GM23338 (cell line): ENCODE data around the gene HSPG2. TPM values are rescaled to one million over a fixed set of nuclear protein-coding genes. Genes with fewer than 3 reads are reported as not detected.

Experiments used
- ATAC-seq: fragments of 200-7000 bp; cut with Tn5 transposase; 3 replicates; pipeline ENCODE4 v1.9.1; 2020
- DNase-seq: peaks from one replicate; pipeline ENCODE4 v3.0.0-alpha.2; 2015; ENCODE audit warnings: low spot score
- H2AFZ ChIP-seq: fragments of 200-600 bp; sonication (generic); 2 replicates; pipeline ENCODE4 v1.8.0; 2016; ENCODE audit warnings: antibody characterized with exemption, mild to moderate bottlenecking, moderate library complexity
- H3F3A ChIP-seq: fragments of 200-600 bp; sonication (generic); replicated peaks from 2 replicates; pipeline ENCODE4 v1.8.0; 2017; ENCODE audit warnings: antibody characterized with exemption, mixed run types, low read depth
- H3K27ac ChIP-seq: fragments of 200-600 bp; sonication (generic); 2 replicates; pipeline ENCODE4 v1.6.1; 2016; ENCODE audit warnings: low read depth
- H3K27me3 ChIP-seq: fragments of 200-600 bp; sonication (generic); 2 replicates; pipeline ENCODE4 v1.8.0; 2016; ENCODE audit warnings: mild to moderate bottlenecking, mixed run types, moderate library complexity; ENCODE audit not compliant: insufficient read depth
- H3K36me3 ChIP-seq: fragments of 200-600 bp; sonication (generic); 2 replicates; pipeline ENCODE4 v1.8.0; 2016; ENCODE audit warnings: mild to moderate bottlenecking; ENCODE audit not compliant: insufficient read depth
- H3K4me1 ChIP-seq: fragments of 200-600 bp; sonication (generic); 2 replicates; pipeline ENCODE4 v1.8.0; 2016; ENCODE audit warnings: mild to moderate bottlenecking, moderate library complexity; ENCODE audit not compliant: insufficient read depth
- H3K4me2 ChIP-seq: fragments of 200-600 bp; sonication (generic); 2 replicates; pipeline ENCODE4 v1.7.1; 2017; ENCODE audit warnings: mixed run types
- H3K4me3 ChIP-seq: fragments of 200-600 bp; sonication (generic); 2 replicates; pipeline ENCODE4 v1.6.1; 2016; ENCODE audit warnings: mixed run types
- H3K79me2 ChIP-seq: fragments of 200-600 bp; sonication (generic); replicated peaks from 2 replicates; pipeline ENCODE4 v1.8.0; 2017; ENCODE audit warnings: mild to moderate bottlenecking; ENCODE audit not compliant: insufficient read depth
- H3K9me2 ChIP-seq: fragments of 200-600 bp; sonication (generic); 2 replicates; pipeline ENCODE4 v1.8.0; 2017; ENCODE audit not compliant: insufficient read depth
- H4K20me1 ChIP-seq: fragments of 200-600 bp; sonication (generic); replicated peaks from 2 replicates; pipeline ENCODE4 v1.8.0; 2017; ENCODE audit warnings: mild to moderate bottlenecking; ENCODE audit not compliant: insufficient read depth
- H3K27ac Mint-ChIP-seq: 2 replicates; pipeline ENCODE4 v1.8.0; 2020; ENCODE audit warnings: inconsistent platforms, mild to moderate bottlenecking, moderate library complexity, mixed read lengths
- H3K27me3 Mint-ChIP-seq: 3 replicates; pipeline ENCODE4 v1.8.0; 2022; ENCODE audit warnings: low read depth, mild to moderate bottlenecking, moderate library complexity, mixed read lengths, inconsistent platforms; ENCODE audit not compliant: insufficient read depth, poor library complexity
- H3K36me3 Mint-ChIP-seq: 3 replicates; pipeline ENCODE4 v1.8.0; 2021; ENCODE audit warnings: low read depth, mild to moderate bottlenecking, inconsistent platforms, moderate library complexity, mixed read lengths
- H3K4me1 Mint-ChIP-seq: 3 replicates; pipeline ENCODE4 v1.8.0; 2020; ENCODE audit warnings: mild to moderate bottlenecking, inconsistent platforms, mixed read lengths
- H3K4me3 Mint-ChIP-seq: 3 replicates; pipeline ENCODE4 v1.8.0; 2021; ENCODE audit warnings: moderate library complexity, mild to moderate bottlenecking, inconsistent platforms, mixed read lengths
- H3K9me3 Mint-ChIP-seq: 3 replicates; pipeline ENCODE4 v1.8.0; 2020; ENCODE audit warnings: moderate library complexity, mild to moderate bottlenecking, inconsistent platforms, mixed read lengths
- CREB1 ChIP-seq: fragments of 250-450 bp; sonication (Bioruptor Pico); IDR thresholded peaks from 2 replicates; pipeline ENCODE4 v1.5.0; 2020; ENCODE audit warnings: low read depth, mild to moderate bottlenecking, moderate library complexity
- CTCF ChIP-seq, 2 experiments: fragments of 200-600 bp in 1 of 2; sonication (generic) in 1 of 2; conservative IDR thresholded peaks; 2 replicates each; pipeline versions ENCODE4 v1.5.1 to v1.6.1; 2016 to 2017; ENCODE audit warnings: antibody characterized with exemption in 2 of 2, low read depth in 2 of 2, mild to moderate bottlenecking in 2 of 2, moderate library complexity in 1 of 2
- ETS1 ChIP-seq: IDR thresholded peaks from 2 replicates; pipeline ENCODE4 v1.6.1; 2016; ENCODE audit warnings: antibody characterized with exemption
- EZH2 ChIP-seq: fragments of 200-600 bp; sonication (generic); IDR thresholded peaks from one replicate; pipeline ENCODE4 v1.8.0; 2017; ENCODE audit warnings: antibody characterized with exemption, mild to moderate bottlenecking, low read depth; ENCODE audit not compliant: unreplicated experiment
- EZH2phosphoT487 ChIP-seq: fragments of 200-600 bp; sonication (generic); IDR thresholded peaks from one replicate; pipeline ENCODE4 v1.8.1; 2018; ENCODE audit warnings: antibody characterized with exemption; ENCODE audit not compliant: unreplicated experiment
- JUNB ChIP-seq: IDR thresholded peaks from one replicate; pipeline ENCODE4 v1.6.1; 2016; ENCODE audit warnings: antibody characterized with exemption; ENCODE audit not compliant: unreplicated experiment
- NANOG ChIP-seq: IDR thresholded peaks from 2 replicates; pipeline ENCODE4 v1.6.1; 2016; ENCODE audit warnings: antibody characterized with exemption, borderline replicate concordance
- POLR2AphosphoS5 ChIP-seq: IDR thresholded peaks from 2 replicates; pipeline ENCODE4 v1.6.1; 2016; ENCODE audit warnings: antibody characterized with exemption, low read depth
- REST ChIP-seq: IDR thresholded peaks from one replicate; pipeline ENCODE4 v1.6.1; 2018; ENCODE audit warnings: antibody characterized with exemption; ENCODE audit not compliant: unreplicated experiment
- STAT1 ChIP-seq: IDR thresholded peaks from one replicate; pipeline ENCODE4 v1.6.1; 2016; ENCODE audit warnings: antibody characterized with exemption; ENCODE audit not compliant: unreplicated experiment
- ZNF114 ChIP-seq: fragments of 250-450 bp; sonication (Bioruptor Pico); IDR thresholded peaks from 2 replicates; pipeline ENCODE4 v1.5.0; 2020; ENCODE audit warnings: mild to moderate bottlenecking, moderate library complexity
- ZNF331 ChIP-seq: fragments of 250-450 bp; sonication (Bioruptor Pico); IDR thresholded peaks from 2 replicates; pipeline ENCODE4 v1.5.0; 2020; ENCODE audit warnings: low read depth, mild to moderate bottlenecking, moderate library complexity
- ZNF462 ChIP-seq: fragments of 250-450 bp; sonication (Bioruptor Pico); IDR thresholded peaks from 2 replicates; pipeline ENCODE4 v1.5.0; 2020; ENCODE audit warnings: mild to moderate bottlenecking, moderate library complexity
- polyA plus RNA-seq: library from polyadenylated mRNA; unstranded; fragments of >200 nt; fragmentation: Nextera tagmentation; extraction: Ambion mirVana; gene quantifications from 2 replicates; pipeline ENCODE4 v1.2.1, GENCODE V29; 2016
- total RNA-seq: library from RNA; depleted of rRNA; stranded (reverse); fragments of >200 nt; shearing (Covaris generic); gene quantifications from 2 replicates; pipeline ENCODE4 v1.2.3, GENCODE V29; 2014

The HSPG2 gene
- total and polyA plus RNA-seq, 2 experiments from 2014 or later = 14.9 to 70.8 TPM

- H4K20me1 ChIP-seq = no peaks in the 10 kb centered on the region; the same call in 1 of the 2 replicates
- no peak overlapping the region for H2AFZ ChIP-seq
- H3K4me1 Mint-ChIP-seq = peaks cover 43% of the 10 kb centered on the region
- H3K4me3 Mint-ChIP-seq = no peak overlapping the region; the same call in 2 of the 3 replicates
- no peaks in the 10 kb centered on the region for H3K27me3 ChIP-seq
- DNase-seq (peak; percentile 90), ATAC-seq (peak; percentile 88)
- H3K4me2 ChIP-seq = peak overlapping the region; percentile 75
- peaks cover 8% of the 10 kb centered on the region; the same call in 2 of the 3 replicates for H3K36me3 Mint-ChIP-seq
- peaks cover 17% of the 10 kb centered on the region for H3K27me3 Mint-ChIP-seq
- H3F3A ChIP-seq = 0 out of 2 replicates have a peak, but pooled peaks cover 5% of the 10 kb centered on the region
- peak overlapping the region; percentile 72 for H3K27ac Mint-ChIP-seq
- no peaks in the 10 kb centered on the region for H3K9me2 ChIP-seq
- H3K9me3 Mint-ChIP-seq = no peaks in the 10 kb centered on the region
- TF ChIP-seq CREB1 (CRISPR knock-in tag) (no peak), CTCF (conservative IDR thresholded peaks at IDR 0.05; ENCODE audit: low read depth in 2 of 2) (no peak), EZH2 (no peak), ZNF462 (CRISPR knock-in tag) (no peak), REST (no peak), EZH2phosphoT487 (no peak), POLR2AphosphoS5 (no peak), ETS1 (no peak), STAT1 (no peak), NANOG (no peak), ZNF114 (CRISPR knock-in tag) (no peak), JUNB (no peak), ZNF331 (CRISPR knock-in tag) (no peak)
- H3K4me3 ChIP-seq = peak overlapping the region; percentile 36; the same call in 1 of the 2 replicates
- peaks cover 26% of the 10 kb centered on the region for H3K4me1 ChIP-seq
- H3K79me2 ChIP-seq = peaks cover 12% of the 10 kb centered on the region
- peak overlapping the region; percentile 90 for H3K27ac ChIP-seq
- H3K36me3 ChIP-seq = no peaks in the 10 kb centered on the region
Observed at GRCh38 chr1:21922090-21923013, 14.8 kb downstream of the HSPG2 start.
